HG02678 (cell line): ENCODE measurements around the gene MED17.

ENCODE experiments used
- ATAC-seq: cut with Tn5 transposase; IDR thresholded peaks from one replicate; pipeline ENCODE4 v1.9.1; 2021; ENCODE audit warnings: mild to moderate bottlenecking, moderate library complexity; ENCODE audit not compliant: unreplicated experiment

MED17 gene

GRCh38 chr11:93814966-93815633 is 31.0 kb downstream of the MED17 start:
- ATAC-seq: no peak

GRCh38 chr11:93817426-93818348 is 33.6 kb downstream of the MED17 start:
- no peak for ATAC-seq

GRCh38 chr11:93819966-93820695 is 36.0 kb downstream of the MED17 start:
- ATAC-seq: no peak

GRCh38 chr11:93820847-93821246 is 36.8 kb downstream of the MED17 start:
- no peak for ATAC-seq

- ATAC-seq: no peak
Observed at GRCh38 chr11:93821617-93822016, 37.5 kb downstream of the MED17 start.

DNA sequence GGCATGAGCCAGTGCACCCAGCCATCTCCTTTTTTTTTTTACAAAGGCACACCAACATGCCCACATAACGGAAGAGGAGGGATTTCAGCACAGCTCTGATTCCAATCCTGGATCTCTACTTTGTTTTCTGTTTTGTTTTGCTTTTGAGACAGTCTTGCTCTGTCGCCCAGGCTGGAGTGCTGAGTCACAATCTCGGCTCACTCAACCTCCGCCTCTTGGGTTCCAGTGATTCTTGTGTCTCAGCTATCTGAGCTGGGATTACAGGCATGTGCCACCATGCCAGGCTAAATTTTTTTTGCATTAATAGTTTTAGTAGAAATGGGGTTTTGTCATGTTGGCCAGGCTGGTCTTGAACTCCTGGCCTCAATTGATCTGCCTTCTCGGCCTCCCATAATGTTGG is 38.3 kb downstream of the MED17 start:
- ATAC-seq: no peak

DNA sequence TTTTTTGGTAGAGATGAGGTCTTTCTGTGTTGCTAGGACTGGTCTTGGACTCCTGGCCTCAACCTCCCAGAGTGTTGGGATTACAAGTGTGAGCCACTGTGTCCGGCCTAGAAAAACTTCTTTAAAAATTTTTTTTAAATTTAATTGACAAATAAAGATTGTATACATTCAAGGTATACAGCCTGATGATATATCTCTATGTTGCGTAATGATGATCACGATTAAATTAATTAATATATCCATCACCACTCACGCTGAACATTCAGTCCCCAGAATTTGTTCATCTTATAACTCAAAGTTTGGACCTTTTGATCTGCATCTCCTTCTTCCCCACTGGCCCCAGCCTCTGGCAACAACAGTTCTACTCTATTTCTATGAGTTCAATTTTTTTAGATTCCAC is 39.1 kb downstream of the MED17 start:
- ATAC-seq: no peak

- ATAC-seq: no peak
Observed at GRCh38 chr11:93827363-93827762, 43.3 kb downstream of the MED17 start.

DNA sequence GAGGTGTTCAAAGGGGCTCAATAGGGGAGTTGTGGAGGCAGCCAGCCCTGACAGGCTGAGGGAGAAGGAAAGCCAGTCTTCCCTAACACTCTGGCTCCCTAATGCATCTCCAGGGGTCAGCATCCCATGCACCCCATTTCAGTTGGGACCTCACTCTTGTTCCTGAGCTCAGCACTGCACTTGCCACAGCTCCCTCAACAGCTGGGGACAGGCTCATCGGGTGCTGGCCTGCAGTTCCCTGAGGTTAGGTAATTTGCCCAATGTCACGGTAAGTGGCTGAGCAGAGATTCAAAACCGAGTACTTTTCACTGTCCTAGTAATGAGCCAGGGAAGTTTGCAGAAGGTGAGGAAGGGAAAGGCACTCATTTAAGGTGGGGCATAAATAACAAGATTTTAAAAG is 45.5 kb downstream of the MED17 start:
- ATAC-seq: no peak

- no peak for ATAC-seq
Observed at GRCh38 chr11:93831343-93832127, 47.5 kb downstream of the MED17 start.

DNA sequence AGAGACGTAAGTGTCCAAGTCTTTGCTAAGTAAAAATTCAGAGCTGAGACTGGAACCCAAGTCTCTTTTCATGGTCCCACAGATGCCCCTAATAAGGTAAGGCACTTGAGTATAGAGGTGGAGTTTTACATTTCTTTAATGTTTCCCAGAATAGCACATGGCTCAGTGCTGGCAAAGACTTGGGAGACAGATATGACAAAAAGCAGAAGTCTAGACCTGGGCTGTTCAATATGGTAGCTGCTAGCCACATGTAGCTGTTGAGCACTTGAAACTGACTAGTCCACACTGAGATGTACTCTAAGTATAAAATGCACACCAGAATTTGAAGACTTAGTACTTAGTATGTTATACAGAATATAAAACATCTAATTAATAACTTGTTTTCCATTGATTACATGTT is 48.7 kb downstream of the MED17 start:
- no peak for ATAC-seq

DNA sequence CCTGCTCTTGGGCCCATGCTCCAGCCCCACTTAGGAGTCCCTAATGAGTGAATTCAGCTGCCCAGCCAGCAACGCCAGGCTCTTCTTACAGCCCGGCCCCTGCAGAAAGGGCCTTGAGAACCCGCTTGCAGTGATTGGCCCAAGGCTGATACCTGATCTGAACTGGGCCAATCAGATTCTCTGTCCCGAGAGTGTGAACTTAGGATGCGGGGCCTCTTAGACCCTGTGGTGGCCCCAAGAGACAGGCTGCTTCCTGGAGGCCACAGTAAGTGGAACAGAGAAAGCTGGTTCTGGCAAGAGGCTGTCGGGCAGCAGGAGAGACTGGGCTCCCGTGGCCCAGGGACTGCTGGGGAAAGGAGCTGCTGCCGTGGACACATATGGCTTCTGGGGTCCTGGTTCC is 54.9 kb downstream of the MED17 start:
- ATAC-seq: no peak

GRCh38 chr11:93840180-93840579 is 56.1 kb downstream of the MED17 start:
- ATAC-seq: no peak

- no peak for ATAC-seq
Observed at GRCh38 chr11:93840981-93841380, 56.9 kb downstream of the MED17 start.

DNA sequence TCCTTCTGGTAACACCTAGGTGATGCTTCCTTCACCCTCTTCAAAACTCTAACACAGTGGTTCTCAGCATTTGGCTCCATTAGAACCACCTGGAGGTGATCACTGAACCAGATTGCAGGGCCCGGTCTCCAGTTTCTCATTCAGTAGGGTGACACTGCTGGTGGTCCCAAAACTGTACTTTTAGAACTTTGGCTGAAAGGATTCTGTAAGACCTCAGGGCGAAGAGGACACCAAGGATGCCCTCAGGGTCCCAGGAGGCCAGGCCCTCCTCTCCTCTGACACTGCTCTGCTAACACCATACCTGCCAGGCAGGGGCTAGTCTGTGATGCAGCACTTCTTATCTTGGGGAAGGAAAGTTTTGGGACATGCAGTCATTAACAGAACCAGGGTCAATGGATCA is 57.4 kb downstream of the MED17 start:
- no peak for ATAC-seq

- no peak for ATAC-seq
Observed at GRCh38 chr11:93842034-93842433, 58.0 kb downstream of the MED17 start.

- no peak for ATAC-seq
Observed at GRCh38 chr11:93842461-93842860, 58.4 kb downstream of the MED17 start.

DNA sequence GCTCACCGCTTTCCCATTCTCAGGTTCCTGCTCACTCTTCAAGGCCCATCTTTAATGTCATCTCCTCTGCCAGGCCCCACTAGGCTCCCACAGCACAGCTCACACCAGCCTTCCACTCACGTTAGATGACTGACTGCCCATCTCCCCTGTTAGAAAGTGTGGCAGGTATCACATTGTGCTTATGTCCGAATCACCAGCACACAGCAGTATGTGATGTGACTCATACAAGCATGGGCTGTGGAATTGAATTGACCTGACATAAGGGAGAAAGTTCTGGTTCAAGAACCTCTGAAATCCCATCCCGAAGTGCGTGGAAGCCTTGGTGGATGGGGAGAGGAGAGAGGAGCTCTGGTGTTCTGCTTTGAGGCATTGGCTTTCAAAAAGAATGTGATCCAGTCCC is 59.8 kb downstream of the MED17 start:
- no peak for ATAC-seq

DNA sequence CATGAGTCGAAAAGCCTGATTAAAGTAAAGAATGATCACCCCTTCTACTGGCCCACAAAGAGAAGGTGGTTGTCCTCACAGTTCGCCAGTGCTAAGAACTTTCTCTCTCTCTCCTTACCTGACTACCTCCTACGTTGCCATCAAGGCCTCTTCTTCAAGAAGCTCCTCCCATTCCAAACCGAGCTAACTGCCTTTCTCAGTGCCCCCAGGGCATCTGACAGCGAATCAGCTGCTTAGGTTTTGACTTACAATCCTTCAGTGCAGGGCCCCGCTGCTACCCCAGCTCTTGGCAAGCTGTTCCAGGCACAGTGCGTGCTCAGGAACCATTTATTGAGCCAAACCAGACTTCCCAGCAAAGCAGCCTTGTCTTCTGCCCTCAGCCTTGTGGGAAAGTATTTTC is 60.5 kb downstream of the MED17 start:
- no peak for ATAC-seq

GRCh38 chr11:93845181-93846092 is 61.4 kb downstream of the MED17 start:
- no peak for ATAC-seq
